SU-DHL-6 (cell line): ENCODE results near the gene BANP.
"Not testable (repeated sequence)": the region's sequence is repeated elsewhere in the genome, so short reads cannot be mapped to it uniquely, and the experiment has no call there.

Source experiments
- H2AFZ ChIP-seq: fragments of 200-600 bp; sonication (generic); 2 replicates; pipeline ENCODE4 v1.6.1; 2014; ENCODE audit warnings: low read depth, mild to moderate bottlenecking, moderate library complexity, mixed read lengths, antibody characterized with exemption, low read length; ENCODE audit not compliant: severe bottlenecking
- H3F3A ChIP-seq: fragments of 200-600 bp; shearing (Covaris generic); 2 replicates; pipeline ENCODE4 v1.6.0; 2016; ENCODE audit warnings: antibody characterized with exemption, mild to moderate bottlenecking; ENCODE audit not compliant: insufficient read depth
- H3K27ac ChIP-seq: fragments of 200-600 bp; sonication (generic); 2 replicates; pipeline ENCODE4 v1.5.1; 2016; ENCODE audit warnings: low read depth, mild to moderate bottlenecking, low read length, moderate library complexity, mixed read lengths
- H3K27me3 ChIP-seq: fragments of 200-600 bp; sonication (generic), shearing (Covaris generic); 2 replicates; pipeline ENCODE4 v1.6.0; 2014; ENCODE audit warnings: mild to moderate bottlenecking, low read length
- H3K36me3 ChIP-seq: fragments of 200-600 bp; sonication (generic); 2 replicates; pipeline ENCODE4 v1.6.1; 2014; ENCODE audit warnings: mild to moderate bottlenecking, low read length, mixed read lengths
- H3K4me2 ChIP-seq: fragments of 300-600, 200-600 bp; shearing (Covaris generic), sonication (generic); 2 replicates; pipeline ENCODE4 v1.6.0; 2014; ENCODE audit warnings: low read length, low read depth, mild to moderate bottlenecking; ENCODE audit not compliant: poor library complexity, severe bottlenecking
- H3K4me3 ChIP-seq: fragments of 200-600 bp; sonication (generic); 2 replicates; pipeline ENCODE4 v1.5.1; 2014; ENCODE audit warnings: antibody characterized with exemption, low read length, mild to moderate bottlenecking, mixed read lengths; ENCODE audit not compliant: insufficient read depth, poor library complexity, severe bottlenecking
- H3K79me2 ChIP-seq: fragments of 200-600 bp; sonication (generic); 2 replicates; pipeline ENCODE4 v1.6.1; 2014; ENCODE audit warnings: mild to moderate bottlenecking, low read length, moderate library complexity; ENCODE audit not compliant: insufficient read depth
- H3K9ac ChIP-seq: fragments of 200-600 bp; sonication (generic); 2 replicates; pipeline ENCODE4 v1.7.0; 2014; ENCODE audit warnings: mild to moderate bottlenecking, low read length
- H3K9me2 ChIP-seq: fragments of 200-600 bp; sonication (generic); replicated peaks from 2 replicates; pipeline ENCODE4 v1.6.1; 2014; ENCODE audit warnings: low read length; ENCODE audit not compliant: insufficient read depth
- H3K9me3 ChIP-seq: fragments of 200-600 bp; sonication (generic); 2 replicates; pipeline ENCODE4 v1.6.1; 2014; ENCODE audit warnings: low read length, mixed read lengths; ENCODE audit not compliant: insufficient read depth
- H4K20me1 ChIP-seq: fragments of 200-600 bp; sonication (generic); 2 replicates; pipeline ENCODE4 v1.6.1; 2014; ENCODE audit warnings: low read depth, mild to moderate bottlenecking, antibody characterized with exemption, low read length, moderate library complexity, mixed read lengths
- CTCF ChIP-seq: fragments of 200-600 bp; sonication (generic); IDR thresholded peaks from one replicate; pipeline ENCODE4 v1.5.1; 2017; ENCODE audit warnings: antibody characterized with exemption, mild to moderate bottlenecking, low read length, moderate library complexity; ENCODE audit not compliant: insufficient read depth, poor library complexity, severe bottlenecking
- EZH2phosphoT487 ChIP-seq: fragments of 200-600 bp; sonication (generic), shearing (Covaris generic); conservative IDR thresholded peaks from 2 replicates; pipeline ENCODE4 v1.6.1; 2018; ENCODE audit warnings: mild to moderate bottlenecking, antibody characterized with exemption, low read length, moderate library complexity, mixed read lengths

Gene BANP

GRCh38 chr16:87995644-87996043 lies 44.4 kb downstream of the BANP start:
- Histone ChIP-seq H3K4me2 (no peak overlapping the region), H2AFZ (no peak overlapping the region), H3K9me2 (no peaks in the 10 kb centered on the region), H3K9me3 (no peaks in the 10 kb centered on the region), H3K27me3 (no peaks in the 10 kb centered on the region), H4K20me1 (peaks cover 4% of the 10 kb centered on the region; the same call in 1 of the 2 replicates), H3K79me2 (no peaks in the 10 kb centered on the region), H3K9ac (no peak overlapping the region), H3K4me3 (no peak overlapping the region), H3K36me3 (no peaks in the 10 kb centered on the region), H3K27ac (no peak overlapping the region), H3F3A (no peaks in the 10 kb centered on the region)
- TF ChIP-seq CTCF (no peak), EZH2phosphoT487 (no peak)

GRCh38 chr16:87996962-87997880 lies 46.0 kb downstream of the BANP start:
- Histone ChIP-seq H3K27ac (no peak overlapping the region), H3K9me2 (no peaks in the 10 kb centered on the region), H3K4me2 (no peak overlapping the region), H4K20me1 (peaks cover 4% of the 10 kb centered on the region; the same call in 1 of the 2 replicates), H3F3A (no peaks in the 10 kb centered on the region), H2AFZ (no peak overlapping the region), H3K36me3 (no peaks in the 10 kb centered on the region), H3K9me3 (no peaks in the 10 kb centered on the region), H3K9ac (no peak overlapping the region), H3K4me3 (no peak overlapping the region), H3K27me3 (no peaks in the 10 kb centered on the region), H3K79me2 (no peaks in the 10 kb centered on the region)
- TF ChIP-seq EZH2phosphoT487: no peak
- TF ChIP-seq CTCF: no peak

- not testable (repeated sequence) for H3K36me3 ChIP-seq, H3K27ac ChIP-seq, H2AFZ ChIP-seq, H3K9ac ChIP-seq, H3K4me3 ChIP-seq, H4K20me1 ChIP-seq, H3F3A ChIP-seq, H3K9me3 ChIP-seq, H3K4me2 ChIP-seq, H3K79me2 ChIP-seq, H3K27me3 ChIP-seq, H3K9me2 ChIP-seq
Measured at GRCh38 chr16:87998184-87998793, 47.1 kb downstream of the BANP start.

GRCh38 chr16:87998992-87999391 lies 47.8 kb downstream of the BANP start:
- not testable (repeated sequence) for H3K4me3 ChIP-seq, H3K9me2 ChIP-seq, H4K20me1 ChIP-seq, H3K9me3 ChIP-seq, H2AFZ ChIP-seq, H3F3A ChIP-seq, H3K36me3 ChIP-seq, H3K27me3 ChIP-seq, H3K4me2 ChIP-seq, H3K79me2 ChIP-seq, H3K9ac ChIP-seq, H3K27ac ChIP-seq
